Endothelial cell (in vitro differentiated cells): ENCODE measurements around the gene CEP57. TPM values are rescaled to one million over a fixed set of nuclear protein-coding genes. Genes with fewer than 3 reads are reported as not detected.
"Not testable (repeated sequence)": the region's sequence is repeated elsewhere in the genome, so short reads cannot be mapped to it uniquely, and the experiment has no call there.

Experiments
- DNase-seq: peaks from one replicate; pipeline ENCODE4 v3.0.0; 2021; ENCODE audit warnings: low spot score
- H3K27ac Mint-ChIP-seq: one replicate; pipeline ENCODE4 v1.8.0; 2021; ENCODE audit warnings: mixed read lengths, inconsistent platforms; ENCODE audit not compliant: unreplicated experiment
- H3K27me3 Mint-ChIP-seq: one replicate; pipeline ENCODE4 v1.8.0; 2021; ENCODE audit warnings: mild to moderate bottlenecking, moderate library complexity, mixed read lengths, inconsistent platforms; ENCODE audit not compliant: unreplicated experiment
- H3K36me3 Mint-ChIP-seq: one replicate; pipeline ENCODE4 v1.8.0; 2021; ENCODE audit warnings: mild to moderate bottlenecking, low read depth, mixed read lengths, inconsistent platforms; ENCODE audit not compliant: unreplicated experiment
- H3K4me1 Mint-ChIP-seq: one replicate; pipeline ENCODE4 v1.8.0; 2021; ENCODE audit warnings: mild to moderate bottlenecking, mixed read lengths, inconsistent platforms; ENCODE audit not compliant: unreplicated experiment
- H3K4me3 Mint-ChIP-seq: one replicate; pipeline ENCODE4 v1.8.0; 2021; ENCODE audit warnings: mild to moderate bottlenecking, mixed read lengths, inconsistent platforms; ENCODE audit not compliant: unreplicated experiment
- H3K9me3 Mint-ChIP-seq: one replicate; pipeline ENCODE4 v1.8.0; 2021; ENCODE audit warnings: mixed read lengths, inconsistent platforms; ENCODE audit not compliant: unreplicated experiment
- total RNA-seq: library from RNA; stranded (reverse); fragmentation: NEBNext Ultra II Directional; extraction: Animal tissue kit (Norgen Biotek cat#: 25700); gene quantifications from one replicate; pipeline ENCODE4 v1.2.1, GENCODE V29; 2021; ENCODE audit not compliant: unreplicated experiment
- TF ChIP-seq, protein P1 (sequence below): fragments of 200-600 bp; sonication (generic); IDR thresholded peaks from one replicate; pipeline ENCODE4 v1.5.0; 2021; ENCODE audit warnings: antibody characterized with exemption; ENCODE audit not compliant: unreplicated experiment

Gene CEP57
- total RNA-seq, 1 donor from 2014 or later, result 51.4 TPM

DNA sequence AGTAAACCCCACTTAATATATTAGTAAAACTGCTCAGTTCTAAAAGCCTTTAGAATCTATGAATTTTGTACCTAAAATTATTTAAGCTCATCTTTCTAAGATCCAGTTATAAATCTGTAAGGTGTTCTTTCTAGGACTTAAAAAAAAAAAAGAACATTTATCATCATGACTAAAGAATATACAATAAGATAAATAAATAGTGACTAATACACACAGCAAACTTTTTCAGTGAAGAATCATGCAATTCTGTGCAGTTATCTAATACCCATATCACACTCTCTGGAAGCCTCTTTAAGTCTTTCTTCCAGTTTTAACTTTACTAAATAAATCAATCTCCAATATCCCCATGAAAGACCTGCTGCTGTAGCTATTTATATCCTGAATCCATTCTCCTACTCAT, 59.8 kb downstream of the CEP57 start:
- TF ChIP-seq, protein P1, sequence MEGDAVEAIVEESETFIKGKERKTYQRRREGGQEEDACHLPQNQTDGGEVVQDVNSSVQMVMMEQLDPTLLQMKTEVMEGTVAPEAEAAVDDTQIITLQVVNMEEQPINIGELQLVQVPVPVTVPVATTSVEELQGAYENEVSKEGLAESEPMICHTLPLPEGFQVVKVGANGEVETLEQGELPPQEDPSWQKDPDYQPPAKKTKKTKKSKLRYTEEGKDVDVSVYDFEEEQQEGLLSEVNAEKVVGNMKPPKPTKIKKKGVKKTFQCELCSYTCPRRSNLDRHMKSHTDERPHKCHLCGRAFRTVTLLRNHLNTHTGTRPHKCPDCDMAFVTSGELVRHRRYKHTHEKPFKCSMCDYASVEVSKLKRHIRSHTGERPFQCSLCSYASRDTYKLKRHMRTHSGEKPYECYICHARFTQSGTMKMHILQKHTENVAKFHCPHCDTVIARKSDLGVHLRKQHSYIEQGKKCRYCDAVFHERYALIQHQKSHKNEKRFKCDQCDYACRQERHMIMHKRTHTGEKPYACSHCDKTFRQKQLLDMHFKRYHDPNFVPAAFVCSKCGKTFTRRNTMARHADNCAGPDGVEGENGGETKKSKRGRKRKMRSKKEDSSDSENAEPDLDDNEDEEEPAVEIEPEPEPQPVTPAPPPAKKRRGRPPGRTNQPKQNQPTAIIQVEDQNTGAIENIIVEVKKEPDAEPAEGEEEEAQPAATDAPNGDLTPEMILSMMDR, result no peak
- H3K36me3 Mint-ChIP-seq, result peaks cover 12% of the 10 kb centered on the region
- peak overlapping the region; percentile 22 for H3K27ac Mint-ChIP-seq
- no peaks in the 10 kb centered on the region for H3K4me1 Mint-ChIP-seq
- no peaks in the 10 kb centered on the region for H3K27me3 Mint-ChIP-seq
- DNase-seq, result no peak
- H3K9me3 Mint-ChIP-seq, result no peaks in the 10 kb centered on the region
- no peak overlapping the region for H3K4me3 Mint-ChIP-seq

DNA sequence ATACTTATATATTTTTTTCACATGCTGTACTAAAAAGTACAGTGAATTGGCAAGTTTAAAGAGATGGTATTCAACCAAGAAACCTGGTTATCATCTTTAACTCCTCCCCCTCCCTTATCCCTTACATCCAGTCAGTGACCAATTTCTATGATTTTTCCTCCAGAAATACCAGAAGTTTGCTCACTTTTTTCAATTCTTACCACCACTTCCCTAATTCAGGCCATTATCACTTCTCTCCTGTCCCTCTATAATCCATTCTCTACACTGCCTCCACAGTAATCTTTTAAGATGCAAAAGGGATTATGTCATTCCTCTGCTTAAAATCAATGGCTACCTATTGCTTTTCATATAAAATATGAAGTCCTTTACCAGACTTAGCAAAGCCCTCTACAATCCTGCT, 62.8 kb downstream of the CEP57 start:
- H3K36me3 Mint-ChIP-seq, result peaks cover 12% of the 10 kb centered on the region

DNA sequence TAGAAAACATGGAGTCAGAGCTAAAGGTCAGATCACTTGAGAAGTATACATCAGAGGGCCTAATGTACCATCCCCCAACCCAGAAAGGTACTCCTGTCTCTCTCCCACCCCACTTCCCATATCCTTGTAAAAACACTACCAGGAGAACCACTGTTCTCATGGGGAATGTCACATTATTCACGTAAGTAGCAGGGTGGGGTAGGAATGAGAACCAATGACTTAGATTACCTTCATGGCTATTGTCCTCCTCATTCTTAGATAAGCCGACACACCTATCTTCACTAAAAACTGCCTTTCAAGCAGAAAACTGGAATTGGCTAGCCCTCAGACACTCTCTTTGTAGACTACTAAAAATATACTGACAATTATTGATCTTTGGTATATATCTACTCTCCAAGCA, 63.6 kb downstream of the CEP57 start:
- Mint-ChIP-seq H3K27me3 (no peaks in the 10 kb centered on the region), H3K4me1 (no peaks in the 10 kb centered on the region), H3K4me3 (no peak overlapping the region), H3K9me3 (no peaks in the 10 kb centered on the region), H3K27ac (no peak overlapping the region), H3K36me3 (peaks cover 15% of the 10 kb centered on the region)
- DNase-seq, result no peak
- TF ChIP-seq, protein P1, result no peak

More for the DNA sequence above, 62.8 kb downstream of the CEP57 start:
- DNase-seq, result no peak
- Mint-ChIP-seq H3K9me3 (no peaks in the 10 kb centered on the region), H3K27me3 (no peaks in the 10 kb centered on the region), H3K4me1 (no peaks in the 10 kb centered on the region), H3K27ac (no peak overlapping the region), H3K4me3 (no peak overlapping the region)
- TF ChIP-seq, protein P1, result no peak

DNA sequence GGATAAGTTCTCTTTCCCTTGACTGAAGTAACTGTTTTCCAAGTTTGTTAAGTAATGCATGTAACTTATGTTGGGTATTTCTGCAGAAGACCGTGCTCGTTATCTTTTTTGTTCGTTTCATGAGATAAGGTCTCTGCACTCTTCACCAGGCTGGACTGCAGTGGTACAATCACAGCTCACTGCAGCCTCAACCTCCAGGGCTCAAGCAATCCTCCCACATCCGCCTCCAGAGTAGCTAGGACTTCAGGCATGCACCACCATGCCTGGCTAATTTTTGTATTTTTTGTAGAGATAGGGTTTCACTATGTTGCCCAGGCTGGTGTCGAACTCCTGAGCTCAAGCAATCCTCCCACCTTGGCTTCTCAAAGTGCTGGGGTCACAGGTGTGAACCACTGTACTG, 64.1 kb downstream of the CEP57 start:
- not testable (repeated sequence) for H3K9me3 Mint-ChIP-seq, H3K4me1 Mint-ChIP-seq, H3K27ac Mint-ChIP-seq, H3K27me3 Mint-ChIP-seq, H3K4me3 Mint-ChIP-seq, DNase-seq
- peaks cover 15% of the 10 kb centered on the region for H3K36me3 Mint-ChIP-seq

DNA sequence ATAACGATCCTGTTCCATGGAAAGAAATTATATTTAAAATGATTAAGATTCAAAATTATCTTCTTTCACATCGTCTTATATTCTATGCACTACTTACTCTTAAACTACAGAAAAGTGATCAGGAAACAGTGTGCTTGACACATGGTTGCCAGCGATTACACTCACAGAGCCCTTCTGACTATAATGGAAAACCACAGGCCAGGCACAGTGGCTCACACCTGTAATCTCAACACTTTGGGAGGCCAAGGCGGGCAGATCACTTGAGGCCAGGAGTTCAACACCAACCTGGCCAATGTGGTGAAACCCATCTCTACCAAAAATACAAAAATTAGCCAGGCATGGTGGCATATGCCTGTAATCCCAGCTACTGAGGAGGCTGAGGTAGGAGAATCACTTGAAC, 69.7 kb downstream of the CEP57 start:
- H3K4me1 Mint-ChIP-seq, result not testable (repeated sequence)

DNA sequence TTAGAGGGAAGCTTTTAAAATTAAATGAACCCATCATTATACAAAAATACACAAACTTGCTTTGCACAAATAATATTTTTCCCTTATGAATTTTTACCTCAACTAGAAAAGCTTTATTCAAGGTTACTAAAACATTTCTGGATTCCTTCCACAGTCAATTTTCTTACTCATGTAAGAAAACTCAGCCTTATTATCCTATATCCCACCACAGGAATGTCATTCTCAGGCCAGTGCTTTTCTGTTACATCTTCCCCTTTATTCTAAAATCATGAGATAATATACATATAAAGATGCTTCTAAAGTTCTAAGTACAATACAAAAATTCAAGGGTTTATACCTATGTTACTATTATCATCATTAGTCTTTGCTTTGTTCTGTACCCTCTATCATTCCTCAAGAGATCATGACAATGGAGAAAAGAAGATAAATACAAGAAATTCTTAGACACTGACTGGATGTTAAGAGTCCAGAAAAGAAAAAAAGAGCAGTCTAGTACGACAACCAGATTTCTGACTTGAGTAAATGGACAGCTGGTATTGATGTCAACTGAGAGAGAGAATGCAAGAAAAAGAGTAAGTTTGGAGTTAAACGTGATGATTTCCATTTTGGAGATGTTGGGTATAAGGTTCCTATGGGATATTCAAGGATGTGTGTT, 73.3 kb downstream of the CEP57 start:
- Mint-ChIP-seq H3K27me3 (peaks cover 3% of the 10 kb centered on the region), H3K27ac (no peak overlapping the region), H3K4me1 (no peaks in the 10 kb centered on the region), H3K9me3 (no peaks in the 10 kb centered on the region), H3K4me3 (no peak overlapping the region), H3K36me3 (peaks cover 17% of the 10 kb centered on the region)
- DNase-seq, result no peak
- TF ChIP-seq, protein P1, result no peak

More for the DNA sequence above, 69.7 kb downstream of the CEP57 start:
- peaks cover 16% of the 10 kb centered on the region for H3K36me3 Mint-ChIP-seq
- H3K4me3 Mint-ChIP-seq, H3K27ac Mint-ChIP-seq, DNase-seq, H3K9me3 Mint-ChIP-seq, H3K27me3 Mint-ChIP-seq: not testable (repeated sequence)
